Liver (tissue), 9 donors: ENCODE measurements around the gene GRIN1. TPM values are rescaled to one million over a fixed set of nuclear protein-coding genes. Genes with fewer than 3 reads are reported as not detected.

Experiments used
- DNase-seq: peaks from one replicate; pipeline ENCODE4 v3.0.0-alpha.2; 2017; ENCODE audit warnings: low spot score
- H3K27ac ChIP-seq, 2 donors: one replicate each; pipeline ENCODE4 v1.7.0; 2013; ENCODE audit warnings: inconsistent platforms in 2 of 2, low read length in 2 of 2, control low read depth in 1 of 2, low read depth in 1 of 2, mild to moderate bottlenecking in 1 of 2
- H3K27me3 ChIP-seq, 4 donors: one replicate each; pipeline versions ENCODE4 v1.6.1 to v1.7.0; 2013; ENCODE audit warnings: low read length in 3 of 4, inconsistent platforms in 1 of 4, mild to moderate bottlenecking in 1 of 4, moderate library complexity in 1 of 4; ENCODE audit not compliant: control insufficient read depth in 4 of 4, insufficient read depth in 4 of 4
- H3K36me3 ChIP-seq, 4 donors: one replicate each; pipeline versions ENCODE4 v1.6.1 to v1.7.0; 2013; ENCODE audit warnings: low read length in 3 of 4, mild to moderate bottlenecking in 3 of 4, low read depth in 1 of 4, moderate library complexity in 1 of 4; ENCODE audit not compliant: control insufficient read depth in 4 of 4, insufficient read depth in 3 of 4
- H3K4me1 ChIP-seq, 4 donors: one replicate each; pipeline versions ENCODE4 v1.6.1 to v1.7.0; 2013; ENCODE audit warnings: low read length in 3 of 4, mild to moderate bottlenecking in 3 of 4, moderate library complexity in 1 of 4; ENCODE audit not compliant: control insufficient read depth in 4 of 4, insufficient read depth in 4 of 4
- H3K4me3 ChIP-seq, 3 donors: one replicate each; pipeline versions ENCODE4 v1.6.1 to v1.7.0; 2013; ENCODE audit warnings: low read length in 3 of 3, control low read depth in 1 of 3, low read depth in 1 of 3, mild to moderate bottlenecking in 1 of 3
- H3K9ac ChIP-seq, 2 donors: one replicate each; pipeline ENCODE4 v1.7.0; 2013; ENCODE audit warnings: low read length in 2 of 2, mild to moderate bottlenecking in 2 of 2, moderate library complexity in 2 of 2, control low read depth in 1 of 2, low read depth in 1 of 2
- H3K9me3 ChIP-seq, 4 donors: one replicate each; pipeline versions ENCODE4 v1.6.1 to v1.7.0; 2013; ENCODE audit warnings: low read length in 3 of 4; ENCODE audit not compliant: control insufficient read depth in 4 of 4
- FOXA1 ChIP-seq: IDR thresholded peaks from 2 replicates; pipeline ENCODE4 v1.6.1; 2016; ENCODE audit warnings: antibody characterized with exemption
- FOXA2 ChIP-seq: IDR thresholded peaks from 2 replicates; pipeline ENCODE4 v1.6.1; 2016; ENCODE audit warnings: antibody characterized with exemption
- GABPA ChIP-seq, 2 donors: IDR thresholded peaks in 1 of 2; conservative IDR thresholded peaks in 1 of 2; 2 replicates each; pipeline ENCODE4 v1.6.1; 2016; ENCODE audit warnings: antibody characterized with exemption in 2 of 2, mild to moderate bottlenecking in 1 of 2, moderate library complexity in 1 of 2
- HNF4A ChIP-seq, 2 donors: conservative IDR thresholded peaks; 2 replicates each; pipeline ENCODE4 v1.6.1; 2016; ENCODE audit warnings: antibody characterized with exemption in 2 of 2, mild to moderate bottlenecking in 2 of 2
- HNF4G ChIP-seq: IDR thresholded peaks from 2 replicates; pipeline ENCODE4 v1.6.1; 2016; ENCODE audit warnings: antibody characterized with exemption
- JUND ChIP-seq, 2 donors: IDR thresholded peaks; 2 replicates each; pipeline ENCODE4 v1.6.1; 2016; ENCODE audit warnings: antibody characterized with exemption in 2 of 2
- NR2F2 ChIP-seq: IDR thresholded peaks from 2 replicates; pipeline ENCODE4 v1.6.1; 2016; ENCODE audit warnings: antibody characterized with exemption
- RXRA ChIP-seq, 2 donors: IDR thresholded peaks; 2 replicates each; pipeline ENCODE4 v1.6.1; 2017 to 2018; ENCODE audit warnings: antibody characterized with exemption in 2 of 2, mild to moderate bottlenecking in 1 of 2
- SP1 ChIP-seq: IDR thresholded peaks from 2 replicates; pipeline ENCODE4 v1.6.1; 2018; ENCODE audit warnings: antibody characterized with exemption, mild to moderate bottlenecking
- TAF1 ChIP-seq: conservative IDR thresholded peaks from 2 replicates; pipeline ENCODE4 v1.6.1; 2016; ENCODE audit warnings: antibody characterized with exemption, mild to moderate bottlenecking
- YY1 ChIP-seq: IDR thresholded peaks from 2 replicates; pipeline ENCODE4 v1.6.1; 2016; ENCODE audit warnings: antibody characterized with exemption, mild to moderate bottlenecking
- WGBS: extraction: QIAGEN DNeasy Blood & Tissue Kit; methylation state at CpG from one replicate; pipeline ENCODE4 v1.1.7; 2013; 5-methylcytosine and 5-hydroxymethylcytosine counted together
- polyA plus RNA-seq, 2 donors: library from polyadenylated mRNA; stranded (reverse) in 1 of 2; unstranded in 1 of 2; fragments of 200-250 nt in 1 of 2; fragments of >200 nt in 1 of 2; fragmentation: Nextera tagmentation in 1 of 2; extraction: Ambion mirVana in 1 of 2; gene quantifications; one replicate each; pipeline versions ENCODE4 v1.2.1 to v1.2.3, GENCODE V29; 2013 to 2015
- total RNA-seq, 2 donors: library from RNA; depleted of rRNA; stranded (reverse); fragments of >200 nt; gene quantifications; one replicate each; pipeline ENCODE4 v1.2.3, GENCODE V29; 2014
- TF ChIP-seq, protein P1 (sequence below): IDR thresholded peaks from 2 replicates; pipeline ENCODE4 v1.6.1; 2016; ENCODE audit warnings: antibody characterized with exemption, mild to moderate bottlenecking
- TF ChIP-seq, protein P2 (sequence below): IDR thresholded peaks from 2 replicates; pipeline ENCODE4 v1.6.1; 2016; ENCODE audit warnings: antibody characterized with exemption
- TF ChIP-seq, protein P3 (sequence below): IDR thresholded peaks from 2 replicates; pipeline ENCODE4 v1.6.1; 2016; ENCODE audit warnings: antibody characterized with exemption
- TF ChIP-seq, protein P4 (sequence below): IDR thresholded peaks from 2 replicates; pipeline ENCODE4 v1.6.1; 2016; ENCODE audit warnings: antibody characterized with exemption
- donor health status: healthy.
- donor health status: healthy.
- donor health status: healthy.
- donor health status: healthy.
- donor health status: healthy.

The GRIN1 gene
- total and polyA plus RNA-seq, 4 donors, result 0.05 TPM; not detected in 3

DNA sequence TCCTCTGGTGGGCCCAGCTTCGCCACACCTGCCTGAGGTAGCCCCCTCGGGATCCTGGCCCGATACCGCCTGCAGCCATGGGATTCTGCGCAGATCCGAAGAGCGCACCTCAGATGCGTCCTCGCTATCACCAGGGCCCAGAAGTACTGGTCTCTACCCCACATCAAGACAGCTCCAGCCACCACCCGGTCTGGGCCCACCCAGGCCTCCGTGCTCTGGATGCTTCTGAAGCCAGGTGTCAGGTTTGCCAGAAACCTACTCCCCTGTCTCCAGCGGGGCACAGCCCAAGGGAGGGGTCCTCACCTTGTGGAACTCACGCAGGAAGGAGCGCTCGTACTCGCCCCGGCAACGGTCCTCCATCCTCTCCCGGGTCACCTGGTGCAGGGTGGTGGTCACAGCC is 47.0 kb downstream of the GRIN1 start:
- Histone ChIP-seq H3K27me3 (no peaks in the 10 kb centered on the region), H3K9ac (no peak overlapping the region), H3K27ac (no peak overlapping the region), H3K36me3 (peaks cover 9 to 50% (median 17%) of the 10 kb centered on the region in 4 donors), H3K4me1 (peaks cover 19 to 43% (median 38%) of the 10 kb centered on the region in 4 donors), H3K4me3 (no peak overlapping the region), H3K9me3 (no peaks in the 10 kb centered on the region)
- TF ChIP-seq YY1 (no peak), FOXA2 (no peak), JUND (IDR thresholded peaks at IDR 0.05) (no peak), RXRA (IDR thresholded peaks at IDR 0.05) (no peak), SP1 (no peak), HNF4G (no peak), HNF4A (conservative IDR thresholded peaks at IDR 0.05) (no peak), GABPA (IDR thresholded peaks at IDR 0.05 in 1 of 2, conservative IDR thresholded peaks at IDR 0.05 in 1 of 2) (no peak), NR2F2 (no peak), FOXA1 (no peak), TAF1 (no peak)
- TF ChIP-seq, protein P1, sequence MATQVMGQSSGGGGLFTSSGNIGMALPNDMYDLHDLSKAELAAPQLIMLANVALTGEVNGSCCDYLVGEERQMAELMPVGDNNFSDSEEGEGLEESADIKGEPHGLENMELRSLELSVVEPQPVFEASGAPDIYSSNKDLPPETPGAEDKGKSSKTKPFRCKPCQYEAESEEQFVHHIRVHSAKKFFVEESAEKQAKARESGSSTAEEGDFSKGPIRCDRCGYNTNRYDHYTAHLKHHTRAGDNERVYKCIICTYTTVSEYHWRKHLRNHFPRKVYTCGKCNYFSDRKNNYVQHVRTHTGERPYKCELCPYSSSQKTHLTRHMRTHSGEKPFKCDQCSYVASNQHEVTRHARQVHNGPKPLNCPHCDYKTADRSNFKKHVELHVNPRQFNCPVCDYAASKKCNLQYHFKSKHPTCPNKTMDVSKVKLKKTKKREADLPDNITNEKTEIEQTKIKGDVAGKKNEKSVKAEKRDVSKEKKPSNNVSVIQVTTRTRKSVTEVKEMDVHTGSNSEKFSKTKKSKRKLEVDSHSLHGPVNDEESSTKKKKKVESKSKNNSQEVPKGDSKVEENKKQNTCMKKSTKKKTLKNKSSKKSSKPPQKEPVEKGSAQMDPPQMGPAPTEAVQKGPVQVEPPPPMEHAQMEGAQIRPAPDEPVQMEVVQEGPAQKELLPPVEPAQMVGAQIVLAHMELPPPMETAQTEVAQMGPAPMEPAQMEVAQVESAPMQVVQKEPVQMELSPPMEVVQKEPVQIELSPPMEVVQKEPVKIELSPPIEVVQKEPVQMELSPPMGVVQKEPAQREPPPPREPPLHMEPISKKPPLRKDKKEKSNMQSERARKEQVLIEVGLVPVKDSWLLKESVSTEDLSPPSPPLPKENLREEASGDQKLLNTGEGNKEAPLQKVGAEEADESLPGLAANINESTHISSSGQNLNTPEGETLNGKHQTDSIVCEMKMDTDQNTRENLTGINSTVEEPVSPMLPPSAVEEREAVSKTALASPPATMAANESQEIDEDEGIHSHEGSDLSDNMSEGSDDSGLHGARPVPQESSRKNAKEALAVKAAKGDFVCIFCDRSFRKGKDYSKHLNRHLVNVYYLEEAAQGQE, result no peak
- TF ChIP-seq, protein P2, sequence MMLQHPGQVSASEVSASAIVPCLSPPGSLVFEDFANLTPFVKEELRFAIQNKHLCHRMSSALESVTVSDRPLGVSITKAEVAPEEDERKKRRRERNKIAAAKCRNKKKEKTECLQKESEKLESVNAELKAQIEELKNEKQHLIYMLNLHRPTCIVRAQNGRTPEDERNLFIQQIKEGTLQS, result no peak
- DNase-seq, result no peak
- 93% methylated on average over 19 of the region's 19 CpGs for WGBS

DNA sequence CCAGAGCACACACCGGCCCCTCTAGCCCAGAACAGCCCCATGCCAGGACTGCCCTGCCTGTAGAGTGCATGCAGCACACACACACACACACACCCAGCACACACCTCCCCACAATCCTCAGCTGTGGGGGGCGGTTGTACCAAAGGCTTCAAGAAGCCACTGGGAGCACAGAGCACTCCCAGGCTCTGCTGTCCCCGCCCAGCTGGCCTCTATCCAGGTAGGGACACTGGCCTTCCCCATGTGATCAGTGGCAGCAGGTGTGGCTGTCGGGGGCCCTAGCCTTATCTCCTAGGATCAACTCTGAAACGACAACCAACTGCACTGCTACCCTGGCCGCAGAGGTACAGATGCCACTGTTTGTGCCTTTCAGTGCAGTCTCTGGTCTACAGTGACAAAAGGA is 47.4 kb downstream of the GRIN1 start:
- DNase-seq, result no peak
- H3K36me3 ChIP-seq, result peaks cover 11 to 49% (median 17%) of the 10 kb centered on the region in 4 donors

DNA sequence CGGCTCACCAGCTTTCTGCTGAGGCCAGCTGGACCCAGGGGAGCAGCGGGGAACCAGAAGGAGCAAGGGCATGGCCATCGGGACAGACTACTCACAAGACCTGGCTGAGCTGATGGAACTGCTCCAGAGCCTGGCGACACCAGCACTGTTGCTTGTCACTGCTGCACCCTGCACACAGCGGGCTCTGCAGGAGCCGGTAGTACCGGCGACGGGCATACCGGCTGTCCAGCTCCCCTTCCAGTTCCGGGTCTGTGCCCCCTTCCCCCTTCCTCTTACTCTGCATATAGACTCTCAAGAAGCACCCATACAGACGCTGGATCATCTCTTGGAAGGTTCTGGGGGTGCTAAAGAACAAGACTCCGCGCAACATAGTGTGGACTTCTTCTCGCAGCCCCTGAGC is 48.4 kb downstream of the GRIN1 start:
- Histone ChIP-seq H3K9ac (peak overlapping the region in 1 of 2 donors; percentile 76), H3K36me3 (peaks cover 9 to 51% (median 16%) of the 10 kb centered on the region in 4 donors), H3K4me1 (peaks cover 19 to 50% (median 40%) of the 10 kb centered on the region in 4 donors), H3K4me3 (peak overlapping the region; percentile 74 to 92 (median 86)), H3K27ac (no peak overlapping the region), H3K27me3 (no peaks in the 10 kb centered on the region), H3K9me3 (no peaks in the 10 kb centered on the region)
- DNase-seq, result no peak
- 81% methylated on average over 15 of the region's 15 CpGs for WGBS
- TF ChIP-seq TAF1 (no peak), HNF4A (conservative IDR thresholded peaks at IDR 0.05) (no peak), FOXA1 (no peak), GABPA (IDR thresholded peaks at IDR 0.05 in 1 of 2, conservative IDR thresholded peaks at IDR 0.05 in 1 of 2) (no peak), SP1 (no peak), YY1 (no peak), JUND (IDR thresholded peaks at IDR 0.05) (no peak)
- TF ChIP-seq, protein P3, sequence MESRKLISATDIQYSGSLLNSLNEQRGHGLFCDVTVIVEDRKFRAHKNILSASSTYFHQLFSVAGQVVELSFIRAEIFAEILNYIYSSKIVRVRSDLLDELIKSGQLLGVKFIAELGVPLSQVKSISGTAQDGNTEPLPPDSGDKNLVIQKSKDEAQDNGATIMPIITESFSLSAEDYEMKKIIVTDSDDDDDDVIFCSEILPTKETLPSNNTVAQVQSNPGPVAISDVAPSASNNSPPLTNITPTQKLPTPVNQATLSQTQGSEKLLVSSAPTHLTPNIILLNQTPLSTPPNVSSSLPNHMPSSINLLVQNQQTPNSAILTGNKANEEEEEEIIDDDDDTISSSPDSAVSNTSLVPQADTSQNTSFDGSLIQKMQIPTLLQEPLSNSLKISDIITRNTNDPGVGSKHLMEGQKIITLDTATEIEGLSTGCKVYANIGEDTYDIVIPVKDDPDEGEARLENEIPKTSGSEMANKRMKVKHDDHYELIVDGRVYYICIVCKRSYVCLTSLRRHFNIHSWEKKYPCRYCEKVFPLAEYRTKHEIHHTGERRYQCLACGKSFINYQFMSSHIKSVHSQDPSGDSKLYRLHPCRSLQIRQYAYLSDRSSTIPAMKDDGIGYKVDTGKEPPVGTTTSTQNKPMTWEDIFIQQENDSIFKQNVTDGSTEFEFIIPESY, result no peak
- TF ChIP-seq, protein P4, sequence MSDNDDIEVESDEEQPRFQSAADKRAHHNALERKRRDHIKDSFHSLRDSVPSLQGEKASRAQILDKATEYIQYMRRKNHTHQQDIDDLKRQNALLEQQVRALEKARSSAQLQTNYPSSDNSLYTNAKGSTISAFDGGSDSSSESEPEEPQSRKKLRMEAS, result no peak
- TF ChIP-seq, protein P1, result no peak
- TF ChIP-seq, protein P2, result no peak

More for the DNA sequence above, 47.4 kb downstream of the GRIN1 start:
- H3K4me1 ChIP-seq, result peaks cover 19 to 48% (median 40%) of the 10 kb centered on the region in 4 donors
- no peak overlapping the region for H3K9ac ChIP-seq
- no peak overlapping the region for H3K27ac ChIP-seq
- H3K9me3 ChIP-seq, result no peaks in the 10 kb centered on the region
- 54% methylated on average over 6 of the region's 6 CpGs for WGBS
- H3K4me3 ChIP-seq, result no peak overlapping the region
- H3K27me3 ChIP-seq, result no peaks in the 10 kb centered on the region
- no peak for TF ChIP-seq HNF4G
- TF ChIP-seq NR2F2, result no peak
- no peak for TF ChIP-seq HNF4A (conservative IDR thresholded peaks at IDR 0.05)
- TF ChIP-seq, protein P2, result no peak
